K562 (cell line): Measurements from ENCODE around the gene PSMC1. TPM values are rescaled to one million over a fixed set of nuclear protein-coding genes. Genes with fewer than 3 reads are reported as not detected.

Experiments used
- ATAC-seq: fragments of 200-7000 bp; cut with Tn5 transposase; 3 replicates; pipeline ENCODE4 v1.9.1; 2020; ENCODE audit warnings: moderate library complexity
- BruUV-seq: library from RNA; stranded (reverse); fragments of 400-500 nt; replicated peaks from 2 replicates; lab custom pipeline; 2021; lab: Mats Ljungman, UMichigan
- CTCF ChIA-PET: fragments of 300-600 bp; formaldehyde crosslinking; extraction: SDS; loops from one replicate; lab custom pipeline; 2021; ENCODE audit warnings: low intra/inter-chr PET ratio; lab: Yijun Ruan, JAX
- POLR2A ChIA-PET: fragments of 300-600, 350-650 bp; sonication (Branson Sonifier 250); formaldehyde crosslinking; extraction: SDS; loops from one replicate; lab custom pipeline; 2021; ENCODE audit warnings: antibody characterized with exemption, inconsistent platforms; lab: Yijun Ruan, JAX
- DNase-seq, 4 experiments: peaks; one replicate each; pipeline versions ENCODE4 v3.0.0 to v3.0.0-alpha.2; 2011 to 2018; ENCODE audit warnings: low spot score in 3 of 4, mixed read lengths in 3 of 4; ENCODE audit errors: extremely low read depth in 1 of 4
- FAIRE-seq: peaks from 2 replicates; lab custom pipeline; 2011; peaks lifted over from hg19 to GRCh38; lab: Jason Lieb, UNC
- H2AFZ ChIP-seq: 2 replicates; pipeline ENCODE4 v1.6.0; 2011; ENCODE audit warnings: low read depth, low read length, control low read depth, inconsistent platforms
- H3K27ac ChIP-seq: fragments of 200-600 bp; 3 replicates; pipeline ENCODE4 v1.8.0; 2011; ENCODE audit warnings: low read depth, mild to moderate bottlenecking, control low read depth, inconsistent platforms, low read length, moderate library complexity, mixed read lengths; ENCODE audit errors: extremely low read depth
- H3K27me3 ChIP-seq, 2 experiments: fragments of 300-600 bp in 1 of 2; 2 replicates in 1 of 2; 3 replicates in 1 of 2; pipeline versions ENCODE4 v1.6.0 to v1.8.0; 2011; ENCODE audit warnings: inconsistent platforms in 2 of 2, low read length in 2 of 2, mild to moderate bottlenecking in 1 of 2, mixed read lengths in 1 of 2, moderate library complexity in 1 of 2; ENCODE audit not compliant: control insufficient read depth in 2 of 2, insufficient read depth in 2 of 2
- H3K36me3 ChIP-seq: fragments of 300-600 bp; 3 replicates; pipeline ENCODE4 v1.8.0; 2011; ENCODE audit warnings: mild to moderate bottlenecking, low read length, inconsistent platforms; ENCODE audit not compliant: control insufficient read depth, insufficient read depth
- H3K4me1 ChIP-seq, 2 experiments: fragments of 200-600 bp in 1 of 2; replicated peaks in 1 of 2; 2 replicates in 1 of 2; 3 replicates in 1 of 2; pipeline versions ENCODE4 v1.5.1 to v1.8.0; 2011; ENCODE audit warnings: inconsistent platforms in 2 of 2, low read length in 2 of 2, mild to moderate bottlenecking in 1 of 2, mixed read lengths in 1 of 2, moderate library complexity in 1 of 2; ENCODE audit not compliant: control insufficient read depth in 2 of 2, insufficient read depth in 2 of 2
- H3K4me2 ChIP-seq: 2 replicates; pipeline ENCODE4 v1.6.1; 2011; ENCODE audit warnings: low read length, control low read depth, inconsistent platforms, mixed read lengths; ENCODE audit not compliant: insufficient read depth
- H3K4me3 ChIP-seq: fragments of 200-600 bp; sonication (generic), shearing (Covaris generic); 2 replicates; pipeline ENCODE4 v1.5.1; 2016; ENCODE audit warnings: control low read depth, inconsistent platforms
- H3K79me2 ChIP-seq: fragments of 200-600 bp; 3 replicates; pipeline ENCODE4 v1.8.0; 2011; ENCODE audit warnings: low read length, inconsistent platforms; ENCODE audit not compliant: control insufficient read depth, insufficient read depth
- H3K9ac ChIP-seq, 2 experiments: 2 replicates each; pipeline versions ENCODE4 v1.6.0 to v1.6.1; 2011; ENCODE audit warnings: low read depth in 2 of 2, low read length in 2 of 2, control low read depth in 1 of 2, inconsistent platforms in 1 of 2, mild to moderate bottlenecking in 1 of 2, mixed read lengths in 1 of 2; ENCODE audit not compliant: insufficient read depth in 1 of 2
- H3K9me1 ChIP-seq: one replicate; pipeline ENCODE4 v1.6.0; 2011; ENCODE audit warnings: inconsistent platforms, mild to moderate bottlenecking, low read length, moderate library complexity; ENCODE audit not compliant: control insufficient read depth, insufficient read depth
- H3K9me3 ChIP-seq: replicated peaks from 2 replicates; pipeline ENCODE4 v1.5.1; 2011; ENCODE audit warnings: low read depth, low read length, inconsistent platforms; ENCODE audit not compliant: control insufficient read depth, insufficient read depth
- H4K20me1 ChIP-seq: replicated peaks from 2 replicates; pipeline ENCODE4 v1.6.1; 2011; ENCODE audit warnings: low read length, inconsistent platforms, mixed read lengths; ENCODE audit not compliant: control insufficient read depth, insufficient read depth
- CHD4 ChIP-seq: fragments of 200-600 bp; sonication (generic); IDR thresholded peaks from 3 replicates; pipeline ENCODE4 v1.6.1; 2012; ENCODE audit warnings: low read depth, mild to moderate bottlenecking, mixed read lengths, low read length, inconsistent platforms; ENCODE audit not compliant: insufficient read depth, insufficient replicate concordance, poor library complexity, severe bottlenecking
- NR2F6 ChIP-seq: fragments of 450-650 bp; formaldehyde crosslinking; IDR thresholded peaks from 2 replicates; pipeline ENCODE4 v1.4.0; 2020; ENCODE audit warnings: mild to moderate bottlenecking
- PREB ChIP-seq: sonication (generic); formaldehyde crosslinking; IDR thresholded peaks from 2 replicates; pipeline ENCODE4 v1.8.1; 2023; ENCODE audit warnings: mild to moderate bottlenecking, missing genetic modification reagents
- ZNF146 ChIP-seq: IDR thresholded peaks from one replicate; pipeline ENCODE4 v1.6.1; 2018; ENCODE audit warnings: missing compliant biosample characterization; ENCODE audit not compliant: unreplicated experiment
- WGBS: fragments of 100-300 bp; shearing (Covaris generic); methylation state at CpG from one replicate; pipeline ENCODE4 v1.1.6; 2016; ENCODE audit warnings: low coverage, mixed read lengths; ENCODE audit not compliant: insufficient coverage; ENCODE audit errors: missing lambda C conversion rate; 5-methylcytosine and 5-hydroxymethylcytosine counted together
- in situ Hi-C: fragments of 300-500 bp; cut with MboI; formaldehyde crosslinking; loops from 4 replicates; pipeline ENCODE4 v1.15.0; 2018; ENCODE audit warnings: inconsistent platforms, mixed read lengths
- intact Hi-C: fragments of 100-400 bp; cut with micrococcal nuclease; formaldehyde crosslinking; loops from 2 replicates; pipeline ENCODE4 v1.14.2; 2022
- polyA plus RNA-seq, 8 experiments: library from polyadenylated mRNA; depleted of rRNA in 4 of 8; stranded (reverse) in 5 of 8; unstranded in 3 of 8; fragments of >200 nt; fragmentation: Nextera tagmentation in 2 of 8; fragmentation: Illumina TruSeq in 1 of 8; extraction: Ambion mirVana in 2 of 8; extraction: Trizol in 1 of 8; gene quantifications; 2 replicates each; pipeline versions ENCODE4 v1.2.1 to v1.2.3, GENCODE V29; 2011 to 2014; ENCODE audit warnings: inconsistent platforms in 1 of 8, missing spikeins in 1 of 8
- total RNA-seq, 7 experiments: library from RNA; depleted of rRNA in 6 of 7; stranded (reverse); fragments of >200 nt in 6 of 7; fragmentation: Illumina TruSeq in 2 of 7; extraction: Trizol in 2 of 7; gene quantifications; 2 replicates each; pipeline versions ENCODE4 v1.2.1 to v1.2.3, GENCODE V29; 2011 to 2021; ENCODE audit warnings: low replicate concordance in 1 of 7
- TF ChIP-seq, protein P1 (sequence below): fragments of 250-450 bp; sonication (Bioruptor Pico); IDR thresholded peaks from 2 replicates; pipeline ENCODE4 v1.5.0; 2022; ENCODE audit warnings: mild to moderate bottlenecking
- TF ChIP-seq, protein P2 (sequence below): fragments of 450-650 bp; formaldehyde crosslinking; IDR thresholded peaks from 2 replicates; pipeline ENCODE4 v1.4.0; 2020; ENCODE audit warnings: mild to moderate bottlenecking, moderate library complexity

Gene PSMC1
- total and polyA plus RNA-seq, 9 of the 15 experiments (the other 6 are each of a cell fraction or from before 2014, with no cell fraction given), result 87.8 to 276 (median 165) TPM

- H3K4me3 ChIP-seq, result no peak overlapping the region
- H2AFZ ChIP-seq, result no peak overlapping the region
- POLR2A ChIA-PET, result interaction anchor here (0.9 to 3.1 kb wide), 4 partner anchors 8 to 114 kb away, joined by 3 to 35 read pairs (median 4); partner anchors contain the start of genes NRDE2 and PSMC1
- FAIRE-seq (no peak), DNase-seq (no peak), ATAC-seq (no peak)
- H3K4me2 ChIP-seq, result no peak overlapping the region
- WGBS, result 92% methylated on average over 4 of the region's 4 CpGs
- CTCF ChIA-PET, result no interaction called here
- no peaks in the 10 kb centered on the region for H3K9me3 ChIP-seq
- BruUV-seq, result no TSS peak
- H4K20me1 ChIP-seq, result no peaks in the 10 kb centered on the region
- peaks cover 81% of the 10 kb centered on the region for H3K36me3 ChIP-seq
- intact Hi-C loops (no loop called here), in situ Hi-C loops (no loop called here)
- H3K27ac ChIP-seq, result no peak overlapping the region
- TF ChIP-seq, protein P1, sequence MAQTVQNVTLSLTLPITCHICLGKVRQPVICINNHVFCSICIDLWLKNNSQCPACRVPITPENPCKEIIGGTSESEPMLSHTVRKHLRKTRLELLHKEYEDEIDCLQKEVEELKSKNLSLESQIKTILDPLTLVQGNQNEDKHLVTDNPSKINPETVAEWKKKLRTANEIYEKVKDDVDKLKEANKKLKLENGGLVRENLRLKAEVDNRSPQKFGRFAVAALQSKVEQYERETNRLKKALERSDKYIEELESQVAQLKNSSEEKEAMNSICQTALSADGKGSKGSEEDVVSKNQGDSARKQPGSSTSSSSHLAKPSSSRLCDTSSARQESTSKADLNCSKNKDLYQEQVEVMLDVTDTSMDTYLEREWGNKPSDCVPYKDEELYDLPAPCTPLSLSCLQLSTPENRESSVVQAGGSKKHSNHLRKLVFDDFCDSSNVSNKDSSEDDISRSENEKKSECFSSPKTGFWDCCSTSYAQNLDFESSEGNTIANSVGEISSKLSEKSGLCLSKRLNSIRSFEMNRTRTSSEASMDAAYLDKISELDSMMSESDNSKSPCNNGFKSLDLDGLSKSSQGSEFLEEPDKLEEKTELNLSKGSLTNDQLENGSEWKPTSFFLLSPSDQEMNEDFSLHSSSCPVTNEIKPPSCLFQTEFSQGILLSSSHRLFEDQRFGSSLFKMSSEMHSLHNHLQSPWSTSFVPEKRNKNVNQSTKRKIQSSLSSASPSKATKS (CRISPR knock-in tag), result no peak
- no peak for TF ChIP-seq PREB (CRISPR knock-in tag)
- TF ChIP-seq ZNF146, result no peak
- TF ChIP-seq CHD4, result no peak
- TF ChIP-seq, protein P2, sequence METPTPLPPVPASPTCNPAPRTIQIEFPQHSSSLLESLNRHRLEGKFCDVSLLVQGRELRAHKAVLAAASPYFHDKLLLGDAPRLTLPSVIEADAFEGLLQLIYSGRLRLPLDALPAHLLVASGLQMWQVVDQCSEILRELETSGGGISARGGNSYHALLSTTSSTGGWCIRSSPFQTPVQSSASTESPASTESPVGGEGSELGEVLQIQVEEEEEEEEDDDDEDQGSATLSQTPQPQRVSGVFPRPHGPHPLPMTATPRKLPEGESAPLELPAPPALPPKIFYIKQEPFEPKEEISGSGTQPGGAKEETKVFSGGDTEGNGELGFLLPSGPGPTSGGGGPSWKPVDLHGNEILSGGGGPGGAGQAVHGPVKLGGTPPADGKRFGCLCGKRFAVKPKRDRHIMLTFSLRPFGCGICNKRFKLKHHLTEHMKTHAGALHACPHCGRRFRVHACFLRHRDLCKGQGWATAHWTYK (CRISPR knock-in tag), result no peak
- TF ChIP-seq NR2F6, result no peak
- TF ChIP-seq, all 486 proteins: peak for 0
- H3K4me1 ChIP-seq, result no peaks in the 10 kb centered on the region
- no peaks in the 10 kb centered on the region for H3K27me3 ChIP-seq
- H3K79me2 ChIP-seq, result no peaks in the 10 kb centered on the region
- peaks cover 2% of the 10 kb centered on the region for H3K9me1 ChIP-seq
- no peak overlapping the region for H3K9ac ChIP-seq
These were observed 12.1 kb downstream of the PSMC1 start for GRCh38 chr14:90268420-90268819.
